ENCODE data around the gene ZMAT3.
A peak's percentile ranks its signal among the peaks of the same experiment; 100 is the strongest.

ZMAT3 gene

GRCh38 chr3:179018808-179019207, 52.8 kb downstream of the ZMAT3 start:
- FAIRE-seq = no peak

GRCh38 chr3:179016979-179017670, 54.5 kb downstream of the ZMAT3 start:
- FAIRE-seq = no peak

DNA sequence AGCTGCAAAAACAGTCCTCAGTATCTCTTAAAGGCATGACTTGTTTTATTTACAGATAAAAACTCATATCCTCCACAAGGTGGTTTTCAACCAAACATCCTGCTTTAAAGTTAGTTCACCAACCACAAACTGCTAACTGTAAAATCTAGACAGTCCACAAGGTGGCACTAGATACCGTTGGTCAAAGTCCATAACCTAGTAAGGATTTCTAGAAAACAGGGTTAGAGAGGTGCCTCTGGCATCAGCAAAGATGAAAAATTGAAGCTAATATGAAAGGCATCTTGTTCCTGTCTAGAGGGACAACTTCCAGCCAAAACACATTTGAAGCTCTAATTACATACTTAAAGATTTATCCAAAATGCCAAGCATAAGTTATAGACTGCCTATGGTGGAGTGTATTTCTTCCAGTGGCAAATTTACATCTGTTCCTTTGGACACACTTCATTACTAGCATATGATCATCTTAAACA, 56.0 kb downstream of the ZMAT3 start:
- FAIRE-seq = peak; percentile 97

- no peak for FAIRE-seq
Measured at GRCh38 chr3:179005706-179006105, 65.9 kb downstream of the ZMAT3 start.

GRCh38 chr3:179005213-179005612, 66.4 kb downstream of the ZMAT3 start:
- FAIRE-seq = no peak

- no peak for FAIRE-seq
Measured at GRCh38 chr3:179000659-179001058, 71.0 kb downstream of the ZMAT3 start.

- no peak for FAIRE-seq
Measured at GRCh38 chr3:179000144-179000543, 71.5 kb downstream of the ZMAT3 start.

GRCh38 chr3:178996399-178996798, 75.2 kb downstream of the ZMAT3 start:
- no peak for FAIRE-seq

- FAIRE-seq = no peak
Measured at GRCh38 chr3:178990293-178990692, 81.3 kb downstream of the ZMAT3 start.

DNA sequence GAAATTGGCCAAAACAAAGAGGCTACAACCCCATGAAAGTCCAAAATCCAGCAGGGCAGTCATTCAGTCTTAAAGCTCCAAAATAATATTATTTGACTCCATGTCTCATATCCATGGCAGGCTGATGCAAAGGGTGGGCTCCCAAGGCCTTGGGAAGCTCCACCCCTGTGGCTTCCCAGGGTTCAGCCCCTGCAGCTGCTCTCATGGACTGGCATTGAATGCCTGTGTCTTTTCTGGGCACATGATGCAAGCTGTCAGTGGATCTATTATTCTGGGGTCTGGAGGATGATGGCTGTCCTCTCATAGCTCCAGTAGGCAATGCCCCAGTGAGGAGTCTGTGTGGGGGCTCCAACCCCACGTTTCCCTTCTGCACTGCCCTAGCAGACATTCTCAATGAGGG, 81.8 kb downstream of the ZMAT3 start:
- no peak for FAIRE-seq

- no peak for FAIRE-seq
Measured at GRCh38 chr3:178987745-178988144, 83.9 kb downstream of the ZMAT3 start.

GRCh38 chr3:178986456-178986855, 85.2 kb downstream of the ZMAT3 start:
- FAIRE-seq = no peak

- no peak for FAIRE-seq
Measured at GRCh38 chr3:178982137-178982536, 89.5 kb downstream of the ZMAT3 start.

- no peak for FAIRE-seq
Measured at GRCh38 chr3:178975320-178975719, 96.3 kb downstream of the ZMAT3 start.

DNA sequence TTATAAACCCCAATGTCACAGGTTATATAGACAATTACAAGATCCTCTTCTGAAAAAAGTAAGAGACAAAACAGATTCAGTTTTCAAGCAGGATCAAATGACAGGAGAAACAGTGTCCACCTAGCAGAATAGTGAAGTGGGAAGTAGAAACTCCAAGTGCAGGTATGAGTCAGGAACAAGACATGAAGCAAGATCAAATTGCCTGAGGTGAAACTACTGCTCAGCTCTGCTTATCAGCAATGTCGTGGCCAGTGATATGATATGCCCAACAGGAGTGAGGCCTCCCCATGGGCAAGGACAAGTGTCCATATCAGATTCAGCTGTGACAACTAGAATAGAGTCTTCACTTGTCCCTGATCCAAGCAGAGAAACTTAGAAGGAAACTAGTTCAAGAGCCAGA, 100.0 kb downstream of the ZMAT3 start:
- FAIRE-seq = no peak

- no peak for FAIRE-seq
Measured at GRCh38 chr3:178969004-178969700, 102.5 kb downstream of the ZMAT3 start.
